ENCODE results near the gene RANBP10.

RANBP10 gene

GRCh38 chr16:67825906-67826305, 19.5 kb upstream of the RANBP10 start:
- DNase-seq = no peak

- no peak for DNase-seq
Observed at GRCh38 chr16:67825119-67825518, 18.8 kb upstream of the RANBP10 start.

GRCh38 chr16:67822511-67822910, 16.2 kb upstream of the RANBP10 start:
- no peak for DNase-seq

DNA sequence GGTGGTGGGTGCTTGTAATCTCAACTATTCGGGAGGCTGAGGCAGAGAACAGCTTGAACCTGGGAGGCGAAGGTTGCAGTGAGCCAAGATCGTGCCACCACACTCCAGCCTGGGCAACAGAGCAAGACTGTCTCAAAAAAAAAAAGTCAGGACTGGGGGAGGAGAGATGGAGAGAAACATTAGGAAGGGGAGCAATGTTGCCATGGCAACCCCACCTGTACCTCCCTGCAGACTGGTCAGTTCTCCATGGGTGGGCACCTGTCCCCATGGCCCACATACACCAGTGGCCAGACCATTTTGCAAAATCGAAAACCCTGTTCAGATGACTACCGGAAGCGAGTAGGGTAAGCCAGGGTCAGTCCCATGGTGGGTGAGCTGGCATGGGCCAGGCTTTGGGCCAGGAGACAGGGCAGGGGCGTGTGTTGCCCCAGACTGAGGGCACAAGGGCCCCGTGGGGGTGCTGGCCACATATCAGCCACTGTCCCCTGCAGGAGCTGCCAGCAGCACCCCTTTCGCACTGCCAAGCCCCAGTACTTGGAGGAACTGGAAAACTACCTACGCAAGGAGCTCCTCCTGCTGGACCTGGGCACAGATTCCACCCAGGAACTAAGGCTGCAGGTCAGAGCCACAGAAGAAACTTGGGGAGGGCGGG, 14.4 kb upstream of the RANBP10 start:
- DNase-seq = no peak

GRCh38 chr16:67814567-67814966, 8.2 kb upstream of the RANBP10 start:
- DNase-seq = no peak

DNA sequence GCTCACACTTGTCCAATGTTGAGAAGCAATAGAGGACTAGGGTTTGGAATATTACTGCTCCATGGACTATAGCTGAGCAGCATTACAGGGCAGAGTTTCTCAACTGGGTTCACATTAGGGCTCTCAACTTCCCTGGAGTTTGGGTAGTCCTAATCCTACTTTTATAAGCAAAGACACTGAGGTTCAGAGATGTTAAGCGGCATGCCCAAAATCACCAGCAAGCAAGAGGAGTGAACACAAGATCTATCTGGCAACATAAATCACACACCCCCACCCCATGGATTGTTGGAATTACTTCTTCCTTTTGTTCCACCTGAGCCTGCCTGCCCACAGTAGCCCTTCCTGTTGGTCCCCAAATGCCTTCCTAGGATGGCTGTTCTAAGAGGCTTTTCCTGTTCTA, 5.5 kb upstream of the RANBP10 start:
- DNase-seq = no peak

GRCh38 chr16:67807148-67807682, 855 bp upstream of the RANBP10 start:
- DNase-seq = no peak

DNA sequence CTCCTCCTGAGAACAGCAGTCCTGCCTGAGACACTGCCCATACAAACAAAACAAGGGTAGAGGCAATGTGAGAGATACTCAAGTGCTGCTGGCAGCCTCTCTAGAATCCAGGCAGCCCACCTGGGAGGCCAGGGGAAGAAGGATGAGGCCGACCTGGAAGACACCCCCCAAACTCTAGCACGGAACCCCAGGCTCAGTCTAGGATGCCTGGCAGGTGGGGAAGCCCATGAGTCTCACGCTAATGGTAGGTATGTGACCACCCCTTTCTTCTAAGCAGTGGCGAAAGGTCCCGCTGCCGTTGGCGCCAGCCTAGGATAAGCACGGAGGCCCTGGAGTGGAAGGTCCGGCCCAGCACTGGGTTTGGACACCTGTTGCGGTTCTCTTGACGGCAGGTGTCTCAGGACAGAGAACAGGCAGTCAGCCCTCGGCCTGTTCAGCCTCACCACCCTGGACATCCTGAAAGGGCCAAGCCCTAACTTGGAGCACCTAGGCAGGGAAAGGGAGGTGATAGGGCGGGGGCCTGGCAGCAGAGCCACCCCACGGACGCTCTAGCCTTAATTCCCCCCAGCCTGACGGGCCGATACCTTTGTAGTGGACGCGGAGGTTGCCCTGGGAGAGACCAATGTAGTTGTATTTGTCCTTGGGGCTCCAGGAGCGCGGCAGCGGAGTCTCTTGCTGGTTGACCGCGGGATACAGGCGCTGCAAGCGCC, 487 bp downstream of the RANBP10 start:
- no peak for DNase-seq

GRCh38 chr16:67804853-67805542, 1.4 kb downstream of the RANBP10 start:
- DNase-seq = no peak

DNA sequence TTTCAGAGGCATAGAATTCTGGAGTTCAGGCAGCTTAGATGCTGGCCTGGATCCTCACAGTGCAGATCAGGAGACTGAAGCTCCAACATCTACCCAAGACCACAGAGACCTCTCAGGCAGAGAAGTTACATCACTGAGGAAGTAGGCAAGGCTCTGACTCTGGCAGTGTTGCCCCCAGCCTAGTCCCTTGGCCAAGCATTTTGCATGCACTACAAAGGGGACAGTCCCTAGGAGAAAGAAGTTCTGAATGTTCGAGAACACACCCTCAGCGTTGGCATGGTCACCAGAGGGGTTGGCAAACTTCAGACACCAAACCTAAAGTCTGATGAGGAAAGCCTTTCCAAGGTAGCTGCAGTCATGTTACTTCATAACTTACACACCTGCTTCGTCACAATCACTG, 2.5 kb downstream of the RANBP10 start:
- DNase-seq = no peak

- no peak for DNase-seq
Observed at GRCh38 chr16:67801883-67802282, 4.5 kb downstream of the RANBP10 start.

DNA sequence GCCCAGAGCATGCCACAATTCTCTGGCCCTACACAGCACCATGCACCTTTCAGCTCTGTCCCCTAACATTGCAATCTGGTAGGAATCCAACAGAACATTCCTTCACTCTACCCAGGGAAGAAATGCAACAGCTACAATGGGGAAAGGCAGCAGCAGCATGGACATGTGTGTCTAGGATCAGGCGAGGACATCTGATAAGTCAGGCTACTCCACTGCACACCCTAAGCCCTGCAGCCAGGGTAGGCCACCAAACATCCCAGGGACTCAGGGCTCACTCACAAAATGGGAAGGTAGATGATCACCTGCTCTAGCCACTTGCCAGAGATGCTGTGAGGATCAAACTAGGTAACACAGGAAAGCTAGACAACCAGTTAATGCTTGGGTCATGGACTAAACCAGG, 5.1 kb downstream of the RANBP10 start:
- DNase-seq = no peak

DNA sequence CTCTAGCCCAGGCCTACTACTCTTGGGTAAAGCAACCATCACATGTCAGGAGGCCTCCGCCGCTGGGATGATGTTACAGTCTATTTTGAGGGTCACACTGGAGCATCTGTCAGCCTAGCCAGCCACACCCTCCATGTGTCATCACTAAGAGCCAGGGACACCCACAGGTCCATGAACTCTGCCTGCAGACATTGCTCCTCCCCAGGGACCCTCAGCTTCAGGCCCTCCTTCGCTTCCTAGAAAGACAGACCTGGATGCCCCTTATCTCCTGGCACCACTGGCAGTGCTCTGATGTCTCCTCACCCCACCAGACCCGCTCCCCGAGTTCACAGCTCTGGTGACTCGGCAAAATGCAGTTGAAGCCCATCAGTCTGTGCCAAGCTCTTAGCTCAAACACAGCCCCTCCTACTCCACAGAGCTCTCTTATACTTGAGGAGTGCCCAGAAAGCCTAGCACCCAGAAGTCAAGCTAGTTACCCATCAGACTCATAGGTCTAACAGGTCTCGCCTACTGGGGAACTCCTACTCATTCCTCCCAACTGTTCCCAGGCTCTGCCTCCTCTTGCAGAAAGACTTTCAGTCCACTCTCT, 5.9 kb downstream of the RANBP10 start:
- DNase-seq = no peak

DNA sequence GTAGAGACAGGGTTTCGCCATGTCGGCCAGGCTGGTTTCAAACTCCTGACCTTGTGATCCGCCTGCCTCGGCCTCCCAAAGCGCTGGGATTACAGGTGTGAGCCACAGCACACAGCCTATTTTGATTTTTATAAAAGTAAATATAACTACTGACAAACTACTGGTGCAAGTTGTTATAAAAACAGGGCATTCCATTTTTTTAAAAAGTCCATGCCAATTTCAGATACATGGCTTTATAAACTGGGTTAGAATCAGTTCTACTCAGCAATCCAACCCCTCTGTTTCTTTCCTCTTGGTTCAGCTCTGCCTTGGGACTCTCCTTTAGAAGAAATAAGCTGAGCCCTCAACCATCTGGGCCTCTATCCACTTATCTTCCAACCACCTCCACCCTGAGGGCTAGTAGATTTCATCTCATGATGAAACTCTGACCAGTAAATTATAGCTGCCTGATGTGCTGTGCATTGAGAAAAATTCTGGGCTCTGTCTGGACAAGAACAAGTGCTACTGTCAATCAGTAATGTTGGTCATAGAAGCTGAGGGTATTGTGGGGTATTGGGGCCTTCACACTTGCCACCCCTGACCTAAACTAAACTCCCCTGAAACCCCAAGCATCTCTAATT, 10.2 kb downstream of the RANBP10 start:
- no peak for DNase-seq

DNA sequence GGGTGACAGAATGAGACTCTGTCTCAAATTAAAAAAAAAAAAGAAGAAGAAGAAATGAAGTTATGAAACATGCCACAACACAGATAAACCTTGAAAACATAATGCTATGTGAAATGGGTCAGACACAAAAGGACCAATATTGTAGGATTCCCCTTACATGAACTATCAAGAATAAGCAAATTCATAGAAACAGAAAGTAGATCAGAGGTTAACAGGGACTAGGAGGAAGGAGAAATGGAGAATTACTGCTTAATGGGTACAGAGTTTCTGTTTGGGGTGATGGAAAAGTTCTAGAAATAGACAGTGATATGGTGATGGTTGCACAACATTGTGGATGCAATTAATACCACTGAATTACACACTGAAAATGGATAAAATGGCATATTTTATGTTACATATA, 16.3 kb downstream of the RANBP10 start:
- DNase-seq = no peak

- no peak for DNase-seq
Observed at GRCh38 chr16:67786491-67786890, 19.9 kb downstream of the RANBP10 start.

- DNase-seq = no peak
Observed at GRCh38 chr16:67783353-67783725, 23.0 kb downstream of the RANBP10 start.

DNA sequence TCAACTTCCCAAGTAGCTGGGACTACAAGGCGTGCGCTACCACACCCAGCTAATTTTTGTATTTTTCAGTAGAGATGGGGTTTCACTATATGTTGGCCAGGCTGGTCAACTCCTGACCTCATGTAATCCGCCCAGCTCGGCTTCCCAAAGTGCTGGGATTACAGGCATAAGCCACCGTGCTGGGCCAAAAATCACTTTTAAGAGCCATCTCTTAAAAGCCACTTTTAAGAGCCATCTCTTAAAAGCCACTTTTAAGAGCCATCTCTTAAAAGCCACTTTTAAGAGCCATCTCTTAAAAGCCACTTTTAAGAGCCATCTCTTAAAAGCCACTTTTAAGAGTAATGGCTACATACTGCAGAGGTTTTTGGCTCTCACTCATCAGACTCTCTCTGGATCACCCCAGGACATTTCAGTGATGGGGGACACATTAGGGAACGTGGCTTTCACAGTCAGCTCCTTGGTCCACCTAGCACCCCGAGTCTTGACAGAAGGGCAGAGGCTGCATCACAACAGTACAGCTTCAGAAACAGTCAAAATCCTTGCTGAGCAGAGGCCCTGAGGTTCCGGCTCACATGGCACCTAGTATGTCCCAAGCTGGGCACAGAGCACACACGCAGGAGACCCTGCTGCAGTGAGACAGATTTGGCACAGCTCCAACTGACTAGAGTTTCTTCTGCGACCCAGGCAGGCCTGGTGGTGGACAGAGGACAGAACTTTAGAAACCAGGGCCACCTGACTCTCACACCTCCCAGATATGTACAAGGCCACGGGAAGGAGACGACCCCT, 23.6 kb downstream of the RANBP10 start:
- DNase-seq = no peak

DNA sequence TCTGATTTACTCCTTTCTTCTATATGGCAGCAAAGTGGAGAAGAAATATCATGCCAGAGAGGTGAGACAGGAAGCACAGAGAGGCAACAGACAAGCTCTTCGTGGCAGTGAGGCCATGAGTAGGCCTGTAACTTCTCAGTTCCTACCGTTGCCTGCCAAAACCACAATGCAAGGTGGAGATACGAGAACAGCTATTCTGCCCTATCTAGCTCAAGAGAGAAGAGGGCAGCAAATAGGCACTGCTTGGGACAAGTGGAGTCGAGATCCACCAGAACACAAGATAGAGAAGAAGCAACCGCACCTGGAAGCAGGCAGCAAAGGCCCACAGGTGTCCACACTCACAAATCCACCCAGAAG, 24.8 kb downstream of the RANBP10 start:
- no peak for DNase-seq

- DNase-seq = no peak
Observed at GRCh38 chr16:67780847-67781564, 25.4 kb downstream of the RANBP10 start.

- DNase-seq = no peak
Observed at GRCh38 chr16:67779256-67780014, 26.9 kb downstream of the RANBP10 start.

All from SHP77 (cell line).